Pancreas (tissue), 10 donors: ENCODE data around the gene GAL3ST3. TPM values are rescaled to one million over a fixed set of nuclear protein-coding genes. Genes with fewer than 3 reads are reported as not detected.
"Not testable (repeated sequence)": the region's sequence is repeated elsewhere in the genome, so short reads cannot be mapped to it uniquely, and the experiment has no call there.

Experiments used
- ATAC-seq, 4 donors: fragments of 200-7000 bp; cut with Tn5 transposase; one replicate each; pipeline versions ENCODE4 v1.8.0 to v1.9.1; 2020; ENCODE audit warnings: mild to moderate bottlenecking in 4 of 4, moderate library complexity in 4 of 4
- DNase-seq, 6 donors: peaks; one replicate each; pipeline ENCODE4 v3.0.0-alpha.2; 2020
- FAIRE-seq: peaks from 2 replicates; lab custom pipeline; 2012; peaks lifted over from hg19 to GRCh38; lab: Jason Lieb, UNC
- H3K27ac ChIP-seq, 4 donors: fragments of 200-600 bp; sonication (generic); 1 replicate in 3 of 4; 2 replicates in 1 of 4; pipeline versions ENCODE4 v1.5.0 to v1.8.0; 2020
- H3K27me3 ChIP-seq, 4 donors: fragments of 200-600 bp; one replicate each; pipeline ENCODE4 v1.8.0; 2021
- H3K36me3 ChIP-seq, 3 donors: fragments of 200-600 bp; sonication (generic) in 1 of 3; one replicate each; pipeline versions ENCODE4 v1.5.0 to v1.8.0; 2020 to 2021
- H3K4me1 ChIP-seq, 3 donors: fragments of 200-600 bp; one replicate each; pipeline ENCODE4 v1.8.0; 2021
- H3K4me3 ChIP-seq, 4 donors: fragments of 200-600 bp; sonication (generic) in 2 of 4; one replicate each; pipeline versions ENCODE4 v1.5.0 to v1.8.0; 2020 to 2021
- H3K9me3 ChIP-seq, 4 donors: fragments of 200-600 bp; one replicate each; pipeline ENCODE4 v1.8.0; 2021
- CTCF ChIP-seq, 4 donors: fragments of 200-600 bp; sonication (generic) in 3 of 4; IDR thresholded peaks; one replicate each; pipeline versions ENCODE4 v1.5.0 to v1.8.0; 2021; ENCODE audit warnings: antibody characterized with exemption in 4 of 4
- WGBS, 2 donors: extraction: QIAGEN DNeasy Blood & Tissue Kit; methylation state at CpG; one replicate each; pipeline ENCODE4 v1.1.7; 2013; 5-methylcytosine and 5-hydroxymethylcytosine counted together
- intact Hi-C, 3 donors: fragments of 100-400 bp; cut with DNase I; formaldehyde crosslinking; loops; one replicate each; pipeline versions ENCODE4 v1.11.1 to v1.14.2; 2022
- polyA plus RNA-seq, 2 donors: library from polyadenylated mRNA; stranded (reverse); fragments of 200-250 nt; gene quantifications; one replicate each; pipeline ENCODE4 v1.2.3, GENCODE V29; 2013
- total RNA-seq, 6 donors: library from RNA; stranded (reverse); fragmentation: NEBNext Ultra II Directional in 4 of 6; extraction: Animal tissue kit (Norgen Biotek cat#: 25700) in 4 of 6; gene quantifications; one replicate each; pipeline versions ENCODE4 v1.2.1 to v1.2.4, GENCODE V29; 2021 to 2023
- donor health status: healthy with polysubstance abuse.
- donor health status: DM: no; HTN: no; CAD: no; lungs with moderate emphysema.
- donor health status: DM: no; HTN: no; CAD: no.
- donor health status: control.
- donor health status: control.
- donor health status: Bipolar disorder and iron deficiency.
- donor health status: DM: yes; HTN: yes; CAD: no.
- donor health status: DM: no; HTN: no; CAD: no.
- donor health status: DM: no; HTN: no; CAD: no.
- donor health status: DM: yes; HTN: yes; CAD: no.

The GAL3ST3 gene
- total and polyA plus RNA-seq, 8 donors = 0.20 to 1.8 (median 0.43) TPM; not detected in 1

- Histone ChIP-seq H3K27me3 (peaks cover 0 to 4% (median 0%) of the 10 kb centered on the region in 4 donors), H3K36me3 (no peaks in the 10 kb centered on the region), H3K9me3 (no peaks in the 10 kb centered on the region), H3K27ac (peak within 1 kb of the TSS in 1 of 4 donors; percentile 33), H3K4me1 (no peaks in the 10 kb centered on the region), H3K4me3 (peak within 1 kb of the TSS in 1 of 4 donors; percentile 15)
- no peak for TF ChIP-seq CTCF (IDR thresholded peaks at IDR 0.05)
- intact Hi-C loops = no loop called here
- FAIRE-seq = no peak
- WGBS, 2 donors = 6 to 8% methylated on average over 51 to 61 of the region's 61 CpGs
- peak; percentile 9 to 35 (median 24) for ATAC-seq
- peak in 1 of 6 donors; percentile 70 for DNase-seq
These were observed 37.1 kb downstream of the GAL3ST3 start, which contains the start of gene CST6 for GRCh38 chr11:66011785-66012303. TSS of gene CST6 (plus strand) at chr11:66012008. CDS start at chr11:66012045, 37 bp downstream.

GRCh38 chr11:66011239-66011784 is 37.6 kb downstream of the GAL3ST3 start:
- H3K36me3 ChIP-seq = no peaks in the 10 kb centered on the region
- H3K4me1 ChIP-seq = no peaks in the 10 kb centered on the region
- H3K9me3 ChIP-seq = no peaks in the 10 kb centered on the region
- DNase-seq (peak in 2 of 6 donors; percentile 29 to 51), FAIRE-seq (no peak), ATAC-seq (peak; percentile 49 to 83 (median 62))
- peaks cover 0 to 4% (median 0%) of the 10 kb centered on the region in 4 donors for H3K27me3 ChIP-seq
- no peak overlapping the region for H3K4me3 ChIP-seq
- intact Hi-C loops = no loop called here
- H3K27ac ChIP-seq = peak overlapping the region in 1 of 4 donors; percentile 33
- WGBS, 2 donors = 28 to 43% methylated on average over 14 of the region's 14 CpGs
- TF ChIP-seq CTCF (IDR thresholded peaks at IDR 0.05) = no peak

DNA sequence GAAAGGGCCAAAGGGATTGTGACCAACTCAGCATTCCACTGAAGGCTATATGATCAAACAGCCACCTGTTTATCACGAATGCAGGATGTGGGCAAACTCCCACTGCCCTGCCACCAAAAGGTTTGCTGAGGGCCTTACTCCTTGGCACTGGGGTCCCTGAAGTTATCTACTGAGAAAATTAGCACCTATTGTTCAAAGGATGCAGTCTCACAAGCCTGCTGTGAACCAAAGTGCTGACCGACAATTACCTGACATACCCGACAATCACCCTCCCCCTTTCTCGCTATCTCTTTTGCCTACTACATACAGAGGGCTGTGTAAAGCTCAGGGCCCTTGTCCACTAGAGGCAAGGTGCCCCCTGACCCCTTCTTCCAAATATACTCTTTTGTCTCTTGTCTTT is 38.9 kb downstream of the GAL3ST3 start:
- H3K36me3 ChIP-seq, DNase-seq, H3K27ac ChIP-seq, intact Hi-C loops, ATAC-seq, H3K27me3 ChIP-seq, FAIRE-seq, H3K4me3 ChIP-seq, H3K4me1 ChIP-seq, H3K9me3 ChIP-seq: not testable (repeated sequence)
- 64 to 68% methylated on average over 4 of the region's 4 CpGs for WGBS, 2 donors

DNA sequence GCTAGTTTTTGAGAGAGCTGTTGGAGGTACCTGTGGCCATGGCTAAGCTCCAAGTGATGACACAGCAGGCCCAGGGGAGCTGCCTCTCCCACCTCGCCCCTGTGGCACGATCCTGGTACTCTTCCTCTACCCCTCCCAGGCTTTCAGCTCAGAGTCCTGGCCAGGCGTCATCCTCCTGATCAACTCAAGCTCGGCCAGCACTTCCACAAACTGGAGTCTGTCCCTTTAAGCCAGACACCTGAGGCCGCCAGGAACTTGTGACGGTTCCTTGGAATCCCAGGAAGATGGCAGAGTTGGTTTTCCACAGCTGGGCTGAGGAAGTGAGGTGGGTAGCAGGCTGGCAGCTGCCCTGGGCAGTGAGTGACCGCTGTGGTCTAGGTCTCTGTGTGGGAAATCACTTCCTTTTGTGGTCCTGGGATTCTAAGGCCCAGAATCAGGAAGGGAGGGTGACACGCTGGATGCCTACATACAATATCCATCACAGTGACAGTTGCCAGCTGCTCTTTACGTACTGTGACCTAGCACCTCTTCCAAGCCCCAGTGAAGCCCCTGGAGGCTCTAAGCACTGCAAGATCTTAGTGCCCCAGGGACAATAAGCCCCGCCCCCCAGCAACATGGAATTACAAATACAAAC is 40.4 kb downstream of the GAL3ST3 start:
- H3K9me3 ChIP-seq = no peaks in the 10 kb centered on the region
- H3K36me3 ChIP-seq = peaks cover 0 to 7% (median 0%) of the 10 kb centered on the region in 3 donors
- no peak overlapping the region for H3K27ac ChIP-seq
- FAIRE-seq = no peak
- TF ChIP-seq CTCF (IDR thresholded peaks at IDR 0.05) = no peak
- DNase-seq = peak in 1 of 6 donors; percentile 20
- peaks cover 0 to under 1% (median 0%) of the 10 kb centered on the region in 3 donors for H3K4me1 ChIP-seq
- WGBS, 2 donors = 58 to 65% methylated on average over 10 of the region's 10 CpGs
- intact Hi-C loops = no loop called here
- H3K4me3 ChIP-seq = no peak overlapping the region
- no peak for ATAC-seq
- peaks cover 0 to 4% (median 0%) of the 10 kb centered on the region in 4 donors for H3K27me3 ChIP-seq

- 81 to 86% methylated on average over 2 of the region's 2 CpGs for WGBS, 2 donors
- TF ChIP-seq CTCF (IDR thresholded peaks at IDR 0.05) = no peak
- intact Hi-C loops = no loop called here
These were observed 40.9 kb downstream of the GAL3ST3 start for GRCh38 chr11:66008095-66008467.

More at GRCh38 chr11:66008095-66008467, 40.9 kb downstream of the GAL3ST3 start:
- FAIRE-seq (no peak), DNase-seq (no peak), ATAC-seq (no peak)
- H3K27me3 ChIP-seq = peaks cover 0 to 4% (median 0%) of the 10 kb centered on the region in 4 donors
- no peaks in the 10 kb centered on the region for H3K9me3 ChIP-seq
- H3K27ac ChIP-seq = no peak overlapping the region
- peaks cover 0 to 5% (median 5%) of the 10 kb centered on the region in 3 donors for H3K4me1 ChIP-seq
- peaks cover 0 to 7% (median 0%) of the 10 kb centered on the region in 3 donors for H3K36me3 ChIP-seq
- no peak overlapping the region for H3K4me3 ChIP-seq
